Esophagus squamous epithelium (tissue), 4 donors: ENCODE measurements around the gene PCYT1A.
"Not testable (repeated sequence)": the region's sequence is repeated elsewhere in the genome, so short reads cannot be mapped to it uniquely, and the experiment has no call there.

Experiments used
- POLR2A ChIP-seq, 4 donors: fragments of 450-650 bp; IDR thresholded peaks; one replicate each; pipeline ENCODE4 v1.6.1; 2017; ENCODE audit warnings: antibody characterized with exemption in 4 of 4, mild to moderate bottlenecking in 4 of 4, moderate library complexity in 3 of 4
- TF ChIP-seq, protein P1 (sequence below), 6 experiments: fragments of 450-650 bp in 4 of 6; fragments of 200-600 bp in 2 of 6; sonication (generic) in 2 of 6; IDR thresholded peaks; one replicate each; pipeline ENCODE4 v1.5.1; 2016 to 2019; ENCODE audit warnings: antibody characterized with exemption in 6 of 6, mild to moderate bottlenecking in 4 of 6, moderate library complexity in 4 of 6

DNA sequence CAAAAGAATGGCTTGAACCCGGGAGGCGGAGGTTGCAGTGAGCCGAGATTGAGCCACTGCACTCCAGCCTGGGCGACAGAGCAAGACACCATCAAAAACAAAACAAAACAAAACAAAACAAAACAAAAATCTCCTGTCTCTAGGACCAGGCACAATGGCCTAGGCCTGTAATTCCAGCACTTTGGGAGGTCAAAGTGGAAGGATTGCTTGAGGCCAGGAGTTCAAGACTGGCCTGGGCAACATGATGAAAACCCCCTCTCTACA is 103.4 kb downstream of the PCYT1A start:
- not testable (repeated sequence) for TF ChIP-seq POLR2A (IDR thresholded peaks at IDR 0.05)
- TF ChIP-seq, protein P1, sequence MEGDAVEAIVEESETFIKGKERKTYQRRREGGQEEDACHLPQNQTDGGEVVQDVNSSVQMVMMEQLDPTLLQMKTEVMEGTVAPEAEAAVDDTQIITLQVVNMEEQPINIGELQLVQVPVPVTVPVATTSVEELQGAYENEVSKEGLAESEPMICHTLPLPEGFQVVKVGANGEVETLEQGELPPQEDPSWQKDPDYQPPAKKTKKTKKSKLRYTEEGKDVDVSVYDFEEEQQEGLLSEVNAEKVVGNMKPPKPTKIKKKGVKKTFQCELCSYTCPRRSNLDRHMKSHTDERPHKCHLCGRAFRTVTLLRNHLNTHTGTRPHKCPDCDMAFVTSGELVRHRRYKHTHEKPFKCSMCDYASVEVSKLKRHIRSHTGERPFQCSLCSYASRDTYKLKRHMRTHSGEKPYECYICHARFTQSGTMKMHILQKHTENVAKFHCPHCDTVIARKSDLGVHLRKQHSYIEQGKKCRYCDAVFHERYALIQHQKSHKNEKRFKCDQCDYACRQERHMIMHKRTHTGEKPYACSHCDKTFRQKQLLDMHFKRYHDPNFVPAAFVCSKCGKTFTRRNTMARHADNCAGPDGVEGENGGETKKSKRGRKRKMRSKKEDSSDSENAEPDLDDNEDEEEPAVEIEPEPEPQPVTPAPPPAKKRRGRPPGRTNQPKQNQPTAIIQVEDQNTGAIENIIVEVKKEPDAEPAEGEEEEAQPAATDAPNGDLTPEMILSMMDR (IDR thresholded peaks at IDR 0.05): not testable (repeated sequence)
